Endodermal cell (in vitro differentiated cells): ENCODE measurements around the gene LRRC3B. TPM values are rescaled to one million over a fixed set of nuclear protein-coding genes. Genes with fewer than 3 reads are reported as not detected.

ENCODE experiments used
- DNase-seq: peaks from one replicate; pipeline ENCODE4 v3.0.0-alpha.2; 2017
- H3K27ac ChIP-seq: 2 replicates; pipeline ENCODE4 v1.5.1; 2013; ENCODE audit warnings: mild to moderate bottlenecking, low read depth, low read length, moderate library complexity
- H3K27me3 ChIP-seq: 2 replicates; pipeline ENCODE4 v1.6.1; 2013; ENCODE audit warnings: mild to moderate bottlenecking, low read length, moderate library complexity; ENCODE audit not compliant: insufficient read depth, control insufficient read depth, poor library complexity, severe bottlenecking
- H3K36me3 ChIP-seq: 2 replicates; pipeline ENCODE4 v1.7.0; 2013; ENCODE audit warnings: mild to moderate bottlenecking, low read length, moderate library complexity; ENCODE audit not compliant: control insufficient read depth, insufficient read depth
- H3K4me1 ChIP-seq: one replicate; pipeline ENCODE4 v1.7.0; 2013; ENCODE audit warnings: low read length; ENCODE audit not compliant: control insufficient read depth, insufficient read depth
- H3K4me3 ChIP-seq: 2 replicates; pipeline ENCODE4 v1.5.1; 2013; ENCODE audit warnings: mild to moderate bottlenecking, low read length, moderate library complexity
- H3K9ac ChIP-seq: 2 replicates; pipeline ENCODE4 v1.6.1; 2013; ENCODE audit warnings: mild to moderate bottlenecking, low read length, moderate library complexity; ENCODE audit not compliant: poor library complexity, severe bottlenecking; ENCODE audit errors: extremely low read depth
- H3K9me3 ChIP-seq: 2 replicates; pipeline ENCODE4 v1.6.1; 2013; ENCODE audit warnings: mild to moderate bottlenecking, low read length, moderate library complexity; ENCODE audit not compliant: control insufficient read depth
- H3K27ac Mint-ChIP-seq: 2 replicates; pipeline ENCODE4 v1.8.0; 2020; ENCODE audit warnings: mixed read lengths
- H3K27me3 Mint-ChIP-seq: 2 replicates; pipeline ENCODE4 v1.8.0; 2021; ENCODE audit warnings: mild to moderate bottlenecking, mixed read lengths; ENCODE audit not compliant: insufficient read depth
- H3K36me3 Mint-ChIP-seq: 2 replicates; pipeline ENCODE4 v1.8.0; 2020; ENCODE audit warnings: low read depth, mixed read lengths
- H3K4me1 Mint-ChIP-seq: 2 replicates; pipeline ENCODE4 v1.8.0; 2020; ENCODE audit warnings: mixed read lengths
- H3K4me3 Mint-ChIP-seq: 2 replicates; pipeline ENCODE4 v1.8.0; 2020; ENCODE audit warnings: mild to moderate bottlenecking, moderate library complexity, mixed read lengths
- H3K9me3 Mint-ChIP-seq: 2 replicates; pipeline ENCODE4 v1.8.0; 2020; ENCODE audit warnings: mild to moderate bottlenecking, mixed read lengths
- CTCF ChIP-seq: fragments of 200-600 bp; sonication (generic); conservative IDR thresholded peaks from 2 replicates; pipeline ENCODE4 v1.5.0; 2021; ENCODE audit warnings: antibody characterized with exemption, mild to moderate bottlenecking
- WGBS, 2 experiments: methylation state at CpG; one replicate each; pipeline versions ENCODE4 v1.1.5 to v1.1.7; 2013; ENCODE audit warnings: missing lambda C conversion rate in 2 of 2, mixed read lengths in 1 of 2; ENCODE audit not compliant: insufficient coverage in 1 of 2, insufficient read length in 1 of 2; 5-methylcytosine and 5-hydroxymethylcytosine counted together
- total RNA-seq, 2 donors: library from RNA; stranded (reverse); fragmentation: NEBNext Ultra II Directional in 1 of 2; extraction: Animal tissue kit (Norgen Biotek cat#: 25700) in 1 of 2; gene quantifications; 2 replicates in 1 of 2; 3 replicates in 1 of 2; pipeline ENCODE4 v1.2.1, GENCODE V29; 2021

LRRC3B gene
- total RNA-seq, 2 donors from 2014 or later = 0.26 TPM; not detected in 1

- Histone ChIP-seq H3K27me3 (no peaks in the 10 kb centered on the region), H3K27ac (no peak overlapping the region), H3K9me3 (no peaks in the 10 kb centered on the region), H3K4me1 (no peaks in the 10 kb centered on the region), H3K36me3 (no peaks in the 10 kb centered on the region), H3K9ac (no peak overlapping the region), H3K4me3 (no peak overlapping the region)
- H3K27ac Mint-ChIP-seq = no peak overlapping the region
- peaks cover 8% of the 10 kb centered on the region for H3K9me3 Mint-ChIP-seq
- 98% methylated on average over 2 of the region's 2 CpGs; no CpG with 5 or more reads in 1 of the 2 experiments for WGBS, 2 experiments
- no peak for DNase-seq
- no peaks in the 10 kb centered on the region for H3K4me1 Mint-ChIP-seq
- no peak for TF ChIP-seq CTCF
- no peak overlapping the region for H3K4me3 Mint-ChIP-seq
- H3K36me3 Mint-ChIP-seq = no peaks in the 10 kb centered on the region
- H3K27me3 Mint-ChIP-seq = no peaks in the 10 kb centered on the region
Measured at GRCh38 chr3:26750263-26750662, 127.7 kb downstream of the LRRC3B start.

- no peak for DNase-seq
- WGBS, 2 experiments = 88 to 100% methylated on average over 1 to 2 of the region's 2 CpGs
- Mint-ChIP-seq H3K27me3 (no peaks in the 10 kb centered on the region), H3K27ac (no peak overlapping the region), H3K36me3 (no peaks in the 10 kb centered on the region), H3K4me1 (no peaks in the 10 kb centered on the region), H3K4me3 (no peak overlapping the region), H3K9me3 (no peaks in the 10 kb centered on the region)
- Histone ChIP-seq H3K36me3 (no peaks in the 10 kb centered on the region), H3K9me3 (no peaks in the 10 kb centered on the region), H3K4me1 (no peaks in the 10 kb centered on the region), H3K4me3 (no peak overlapping the region), H3K27ac (no peak overlapping the region), H3K27me3 (no peaks in the 10 kb centered on the region), H3K9ac (no peak overlapping the region)
- no peak for TF ChIP-seq CTCF
Measured at GRCh38 chr3:26752466-26752865, 129.9 kb downstream of the LRRC3B start.

- Mint-ChIP-seq H3K27me3 (no peaks in the 10 kb centered on the region), H3K36me3 (no peaks in the 10 kb centered on the region), H3K4me1 (no peaks in the 10 kb centered on the region), H3K9me3 (no peaks in the 10 kb centered on the region), H3K27ac (no peak overlapping the region), H3K4me3 (no peak overlapping the region)
- Histone ChIP-seq H3K4me1 (no peaks in the 10 kb centered on the region), H3K4me3 (no peak overlapping the region), H3K27ac (no peak overlapping the region), H3K9me3 (no peaks in the 10 kb centered on the region), H3K36me3 (no peaks in the 10 kb centered on the region), H3K27me3 (no peaks in the 10 kb centered on the region), H3K9ac (no peak overlapping the region)
- no peak for DNase-seq
- no peak for TF ChIP-seq CTCF
Measured at GRCh38 chr3:26753095-26753494, 130.5 kb downstream of the LRRC3B start.
